Liver (tissue), 3 donors: Measurements from ENCODE around the gene DNTTIP2.

Source experiments
- CTCF ChIP-seq: fragments of 150-350 bp; IDR thresholded peaks from 2 replicates; pipeline ENCODE4 v1.5.1; 2017; ENCODE audit warnings: improper control_type of control experiment, low read depth, low read length; ENCODE audit not compliant: missing input control
- EGR1 ChIP-seq, 2 donors: IDR thresholded peaks; 2 replicates each; pipeline ENCODE4 v1.6.1; 2016 to 2018; ENCODE audit warnings: antibody characterized with exemption in 2 of 2, low read depth in 2 of 2
- GABPA ChIP-seq, 2 donors: IDR thresholded peaks in 1 of 2; conservative IDR thresholded peaks in 1 of 2; 2 replicates each; pipeline ENCODE4 v1.6.1; 2016; ENCODE audit warnings: antibody characterized with exemption in 2 of 2, mild to moderate bottlenecking in 1 of 2, moderate library complexity in 1 of 2
- HNF4G ChIP-seq: IDR thresholded peaks from 2 replicates; pipeline ENCODE4 v1.6.1; 2016; ENCODE audit warnings: antibody characterized with exemption
- MAX ChIP-seq: IDR thresholded peaks from 2 replicates; pipeline ENCODE4 v1.6.1; 2016; ENCODE audit warnings: antibody characterized with exemption
- RAD21 ChIP-seq, 2 donors: IDR thresholded peaks; 2 replicates each; pipeline ENCODE4 v1.6.1; 2016; ENCODE audit warnings: antibody characterized with exemption in 2 of 2, mild to moderate bottlenecking in 2 of 2
- REST ChIP-seq: IDR thresholded peaks from 2 replicates; pipeline ENCODE4 v1.6.1; 2016; ENCODE audit warnings: antibody characterized with exemption, mild to moderate bottlenecking
- RXRA ChIP-seq, 2 donors: IDR thresholded peaks; 2 replicates each; pipeline ENCODE4 v1.6.1; 2017 to 2018; ENCODE audit warnings: antibody characterized with exemption in 2 of 2, mild to moderate bottlenecking in 1 of 2
- SP1 ChIP-seq: IDR thresholded peaks from 2 replicates; pipeline ENCODE4 v1.6.1; 2018; ENCODE audit warnings: antibody characterized with exemption, mild to moderate bottlenecking
- YY1 ChIP-seq: IDR thresholded peaks from 2 replicates; pipeline ENCODE4 v1.6.1; 2016; ENCODE audit warnings: antibody characterized with exemption, mild to moderate bottlenecking
- donor health status: healthy.
- donor health status: healthy.

GRCh38 chr1:93876244-93876643 is 2.8 kb downstream of the DNTTIP2 start:
- TF ChIP-seq CTCF, result no peak
- no peak for TF ChIP-seq MAX
- no peak for TF ChIP-seq HNF4G
- no peak for TF ChIP-seq SP1
- no peak for TF ChIP-seq RAD21 (IDR thresholded peaks at IDR 0.05)
- no peak for TF ChIP-seq REST
- no peak for TF ChIP-seq GABPA (IDR thresholded peaks at IDR 0.05 in 1 of 2, conservative IDR thresholded peaks at IDR 0.05 in 1 of 2)
- no peak for TF ChIP-seq RXRA (IDR thresholded peaks at IDR 0.05)
- TF ChIP-seq EGR1 (IDR thresholded peaks at IDR 0.05; ENCODE audit: low read depth in 2 of 2), result no peak
- TF ChIP-seq YY1, result no peak
